Fibroblast of villous mesenchyme (primary cell): ENCODE results near the gene FZD2. TPM values are rescaled to one million over a fixed set of nuclear protein-coding genes. Genes with fewer than 3 reads are reported as not detected.

ENCODE experiments used
- DNase-seq: peaks from one replicate; pipeline ENCODE4 v3.0.0-alpha.2; 2010; ENCODE audit warnings: low read depth
- H3K4me3 ChIP-seq: 2 replicates; pipeline ENCODE4 v1.5.1; 2011; ENCODE audit warnings: low read depth, mild to moderate bottlenecking, low read length
- total RNA-seq: library from RNA; depleted of rRNA; stranded (reverse); fragments of >200 nt; gene quantifications from 2 replicates; pipeline ENCODE4 v1.2.3, GENCODE V29; 2012
- TF ChIP-seq, protein P1 (sequence below): IDR thresholded peaks from 2 replicates; pipeline ENCODE4 v1.5.1; 2012; ENCODE audit warnings: low read depth, mild to moderate bottlenecking, low read length; ENCODE audit not compliant: insufficient read depth

The FZD2 gene
- total RNA-seq, 1 donor, result 36.3 TPM

DNA sequence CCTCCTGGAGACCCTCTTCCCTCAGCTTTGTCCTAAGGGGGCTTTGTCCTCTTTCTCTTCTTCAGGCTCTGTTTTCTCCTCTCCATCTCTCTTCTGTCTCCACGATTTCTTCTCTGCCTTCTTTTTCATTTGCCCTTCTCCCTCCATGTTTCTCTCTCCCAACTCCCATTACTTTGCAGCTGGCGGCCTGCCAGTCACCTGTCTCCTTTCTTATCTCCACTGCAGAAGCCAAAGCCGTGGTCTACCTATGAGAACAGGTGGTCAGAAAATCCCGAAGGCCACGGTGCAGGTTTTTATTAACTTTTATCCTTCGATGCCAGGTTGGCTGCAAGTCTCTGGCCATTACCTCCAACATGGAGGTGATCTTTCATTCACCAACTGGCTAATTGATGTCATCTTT is 45.1 kb downstream of the FZD2 start:
- TF ChIP-seq, protein P1, sequence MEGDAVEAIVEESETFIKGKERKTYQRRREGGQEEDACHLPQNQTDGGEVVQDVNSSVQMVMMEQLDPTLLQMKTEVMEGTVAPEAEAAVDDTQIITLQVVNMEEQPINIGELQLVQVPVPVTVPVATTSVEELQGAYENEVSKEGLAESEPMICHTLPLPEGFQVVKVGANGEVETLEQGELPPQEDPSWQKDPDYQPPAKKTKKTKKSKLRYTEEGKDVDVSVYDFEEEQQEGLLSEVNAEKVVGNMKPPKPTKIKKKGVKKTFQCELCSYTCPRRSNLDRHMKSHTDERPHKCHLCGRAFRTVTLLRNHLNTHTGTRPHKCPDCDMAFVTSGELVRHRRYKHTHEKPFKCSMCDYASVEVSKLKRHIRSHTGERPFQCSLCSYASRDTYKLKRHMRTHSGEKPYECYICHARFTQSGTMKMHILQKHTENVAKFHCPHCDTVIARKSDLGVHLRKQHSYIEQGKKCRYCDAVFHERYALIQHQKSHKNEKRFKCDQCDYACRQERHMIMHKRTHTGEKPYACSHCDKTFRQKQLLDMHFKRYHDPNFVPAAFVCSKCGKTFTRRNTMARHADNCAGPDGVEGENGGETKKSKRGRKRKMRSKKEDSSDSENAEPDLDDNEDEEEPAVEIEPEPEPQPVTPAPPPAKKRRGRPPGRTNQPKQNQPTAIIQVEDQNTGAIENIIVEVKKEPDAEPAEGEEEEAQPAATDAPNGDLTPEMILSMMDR, result no peak
- no peak for DNase-seq
- H3K4me3 ChIP-seq, result no peak overlapping the region

DNA sequence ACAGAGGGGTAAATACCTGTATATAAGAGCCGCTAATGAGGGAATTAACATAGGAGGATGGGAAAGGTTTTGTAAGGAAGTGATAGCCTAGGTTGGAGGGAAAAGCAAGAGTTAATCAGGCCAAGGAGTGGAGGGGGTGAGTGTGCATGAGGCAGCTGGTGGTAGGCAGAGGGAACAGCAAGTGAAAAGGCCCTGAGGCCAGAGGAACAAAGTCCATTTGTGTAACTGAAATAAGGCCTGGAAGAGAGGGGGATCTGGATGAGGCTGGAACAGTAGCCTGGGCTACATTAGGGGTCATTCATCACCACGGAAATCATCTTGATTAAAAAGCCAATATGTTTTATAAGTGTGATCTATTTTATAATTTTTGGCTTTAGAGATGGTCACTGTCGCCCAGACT is 45.7 kb downstream of the FZD2 start:
- no peak overlapping the region for H3K4me3 ChIP-seq
- no peak for DNase-seq
- TF ChIP-seq, protein P1, result no peak

DNA sequence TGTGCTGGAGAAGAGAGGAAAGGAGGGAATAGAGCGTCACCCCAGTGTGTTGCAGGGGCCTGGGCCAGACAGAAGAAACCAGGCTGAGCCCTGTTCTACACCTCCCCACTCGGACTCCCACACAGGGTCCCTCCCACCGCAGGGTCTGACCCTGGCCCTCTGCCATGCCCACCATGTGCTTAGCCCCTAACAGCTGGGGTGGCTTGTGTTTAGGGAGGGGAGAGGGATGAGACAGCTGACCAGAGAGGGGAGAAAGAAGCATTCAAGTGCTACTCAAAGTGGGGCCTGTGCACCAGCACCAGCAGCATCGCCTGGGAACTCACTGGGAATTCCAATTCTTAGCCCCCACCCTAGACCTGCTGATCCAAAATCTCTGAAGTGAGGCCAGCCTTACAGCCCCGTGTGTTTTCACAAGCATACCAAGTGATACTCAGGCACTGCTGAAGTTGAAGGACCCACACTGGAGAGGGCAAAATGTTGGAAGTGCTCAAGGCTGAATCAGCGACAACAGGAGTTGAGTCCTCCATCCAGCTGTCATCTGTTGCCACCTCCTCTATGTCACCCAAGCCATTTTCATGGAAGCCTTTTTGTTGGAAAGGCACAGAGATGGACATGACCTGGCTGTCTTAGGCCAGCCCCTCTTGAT is 47.0 kb downstream of the FZD2 start:
- TF ChIP-seq, protein P1, result no peak
- H3K4me3 ChIP-seq, result no peak overlapping the region
- no peak for DNase-seq

DNA sequence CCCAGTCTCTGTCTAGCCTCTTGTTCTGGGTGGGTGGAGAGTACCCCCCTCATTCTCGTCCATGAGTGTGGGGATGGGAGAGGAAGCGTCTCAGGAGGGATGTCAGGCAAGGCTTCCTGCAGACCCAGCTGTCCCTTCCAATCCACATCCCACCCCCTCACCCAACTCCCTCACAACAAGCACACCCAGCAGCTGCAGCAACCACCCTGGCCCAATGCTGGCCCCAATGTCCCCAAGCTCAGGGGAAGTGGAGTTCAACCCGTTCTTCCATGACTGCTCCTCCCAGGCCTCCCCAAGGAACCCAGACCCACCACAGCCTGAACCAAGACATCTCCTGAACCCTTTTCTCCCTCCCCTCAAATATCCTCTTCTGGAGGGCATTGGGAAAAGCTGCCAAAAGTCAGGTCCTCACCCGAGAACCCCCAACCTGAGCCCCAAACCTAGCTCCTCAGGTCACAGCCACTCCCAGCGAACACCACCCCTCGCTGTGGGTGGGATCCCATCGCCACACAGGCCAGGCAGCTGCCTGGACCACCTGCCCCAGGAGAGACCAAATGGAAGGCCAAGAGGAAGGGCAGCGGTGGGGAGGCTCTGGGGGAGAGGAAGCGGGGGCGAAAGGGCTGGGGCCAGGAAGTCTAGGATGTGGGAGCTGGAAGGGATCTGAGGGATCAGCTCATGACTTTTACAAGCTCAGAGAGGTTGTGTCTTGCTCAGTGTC is 47.6 kb downstream of the FZD2 start:
- TF ChIP-seq, protein P1, result no peak
- no peak overlapping the region for H3K4me3 ChIP-seq
- no peak for DNase-seq

DNA sequence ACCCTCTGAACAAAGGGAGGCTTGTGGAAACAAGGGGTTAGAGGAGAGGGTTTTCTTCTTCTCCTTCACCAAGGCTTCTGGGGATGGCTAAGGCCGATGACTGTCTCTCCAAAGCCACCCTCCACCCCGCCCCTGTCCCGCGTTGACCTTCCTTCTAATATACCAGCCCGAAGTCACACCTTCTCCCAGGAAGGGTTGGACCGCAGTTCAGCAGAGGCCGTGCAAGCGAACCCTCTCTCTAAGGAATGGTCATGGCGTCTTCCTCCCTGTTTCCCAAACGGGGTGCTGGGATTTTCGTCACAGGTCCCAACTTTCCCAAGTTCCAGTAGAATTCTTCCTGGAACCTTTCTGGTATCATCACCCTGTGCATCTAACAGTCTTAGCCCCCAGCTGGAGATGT is 49.4 kb downstream of the FZD2 start:
- DNase-seq, result no peak
- TF ChIP-seq, protein P1, result no peak
- no peak overlapping the region for H3K4me3 ChIP-seq

DNA sequence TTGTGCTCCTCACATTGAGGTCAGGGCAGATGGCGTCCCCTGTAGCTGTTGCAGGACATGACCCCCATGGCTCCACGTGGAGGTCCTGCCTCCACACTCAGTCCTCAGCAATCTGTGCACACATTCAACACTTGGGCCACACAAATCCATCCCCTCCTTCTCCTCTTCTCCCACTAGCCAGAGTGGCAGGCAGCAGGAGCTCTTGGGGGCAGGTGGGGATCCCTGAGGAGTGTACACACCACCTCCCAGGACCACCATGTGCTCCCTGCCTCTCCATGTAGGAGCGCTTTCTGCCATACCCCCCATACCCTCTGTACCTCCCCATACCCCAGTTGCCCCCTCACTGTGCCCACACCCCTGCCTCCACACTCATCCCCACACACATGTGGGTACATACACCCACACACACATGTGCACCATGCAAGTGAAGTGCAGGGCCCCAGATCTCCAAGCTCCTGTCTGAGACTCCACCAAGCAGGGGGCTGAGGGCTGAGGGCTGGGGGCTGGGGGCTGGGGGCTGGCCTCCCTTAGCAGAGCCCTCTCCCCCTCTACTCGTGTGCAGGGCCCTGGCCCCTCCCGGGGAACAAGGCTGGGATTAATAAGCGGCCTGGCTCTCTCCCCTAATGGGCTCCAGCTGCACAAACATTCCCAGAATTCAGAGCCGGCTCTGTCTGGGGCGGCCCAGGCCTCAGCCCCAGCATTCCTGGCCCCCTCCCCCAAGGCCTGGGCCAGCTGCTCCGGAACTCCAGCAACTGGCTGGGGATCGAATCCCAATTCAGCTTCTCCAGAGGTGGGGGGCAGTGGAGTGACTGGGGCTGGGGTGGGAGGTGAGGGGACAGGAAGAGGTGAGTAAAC is 50.8 kb downstream of the FZD2 start:
- TF ChIP-seq, protein P1, result no peak

More for the DNA sequence above, 50.8 kb downstream of the FZD2 start:
- peak; percentile 44 for DNase-seq
- no peak overlapping the region for H3K4me3 ChIP-seq
